Measurements from ENCODE around the gene SNX9. TPM values are rescaled to one million over a fixed set of nuclear protein-coding genes. Genes with fewer than 3 reads are reported as not detected.

SNX9 gene
- polyA plus RNA-seq, 1 donor (not counting 4 experiments of a cell fraction or from before 2014, with no cell fraction given) = 37.8 TPM

GRCh38 chr6:157985378-157986155, 162.5 kb downstream of the SNX9 start:
- Histone ChIP-seq H3K9ac (ENCODE audit: control insufficient read depth, extremely low read depth, insufficient read depth, low read length) (no peak overlapping the region), H3K9me1 (ENCODE audit: control insufficient read depth, extremely low read depth, insufficient read depth, low read length) (peaks cover 8% of the 10 kb centered on the region), H3K4me3 (ENCODE audit: control insufficient read depth in 2 of 3, extremely low read depth in 1 of 3, insufficient read depth in 2 of 3, low read depth in 1 of 3, low read length in 3 of 3) (peak overlapping the region in 1 of 3 experiments; percentile 17), H3K9me3 (ENCODE audit: control insufficient read depth, low read depth, low read length) (no peaks in the 10 kb centered on the region), H3K27me3 (ENCODE audit: control insufficient read depth, extremely low read depth, insufficient read depth, low read length) (no peaks in the 10 kb centered on the region), H3K4me2 (ENCODE audit: control insufficient read depth, extremely low read depth, insufficient read depth, low read depth, low read length) (no peak overlapping the region), H3K36me3 (ENCODE audit: control insufficient read depth in 2 of 2, extremely low read depth in 1 of 2, insufficient read depth in 2 of 2, low read length in 2 of 2) (no peaks in the 10 kb centered on the region), H3K4me1 (ENCODE audit: control insufficient read depth, extremely low read depth, insufficient read depth, low read length) (peaks cover 35% of the 10 kb centered on the region), H2AFZ (ENCODE audit: control insufficient read depth, low read length) (no peak overlapping the region), H4K20me1 (ENCODE audit: control insufficient read depth, extremely low read depth, insufficient read depth, low read length) (peaks cover 9% of the 10 kb centered on the region), H3K27ac (ENCODE audit: control insufficient read depth, insufficient read depth, low read length) (no peak overlapping the region), H3K79me2 (ENCODE audit: control insufficient read depth, insufficient read depth, low read length) (peaks cover 64% of the 10 kb centered on the region)
- DNase-seq (ENCODE audit: low read depth, low spot score) (no peak), FAIRE-seq (no peak)
- TF ChIP-seq CTCF (optimal IDR thresholded peaks at IDR 0.05 in 1 of 3, IDR thresholded peaks at IDR 0.05 in 1 of 3, conservative IDR thresholded peaks at IDR 0.05 in 1 of 3; ENCODE audit: extremely low read depth in 1 of 3, insufficient read depth in 2 of 3, low read length in 3 of 3) (no peak), EZH2 (IDR thresholded peaks at IDR 0.05; ENCODE audit: low read length) (no peak)
- dilution Hi-C loops (cut with MboI; ENCODE audit: extremely low pct_ligation_motif_present, low sequenced_read_pairs) = no loop called here

- H3K9me1 ChIP-seq (ENCODE audit: control insufficient read depth, extremely low read depth, insufficient read depth, low read length) = peaks cover 8% of the 10 kb centered on the region
- peaks cover 71% of the 10 kb centered on the region for H3K79me2 ChIP-seq (ENCODE audit: control insufficient read depth, insufficient read depth, low read length)
- DNase-seq (ENCODE audit: low read depth, low spot score) (no peak), FAIRE-seq (no peak)
- H3K36me3 ChIP-seq (ENCODE audit: control insufficient read depth in 2 of 2, extremely low read depth in 1 of 2, insufficient read depth in 2 of 2, low read length in 2 of 2) = no peaks in the 10 kb centered on the region
- peaks cover 10% of the 10 kb centered on the region for H4K20me1 ChIP-seq (ENCODE audit: control insufficient read depth, extremely low read depth, insufficient read depth, low read length)
- no peak overlapping the region for H3K4me2 ChIP-seq (ENCODE audit: control insufficient read depth, extremely low read depth, insufficient read depth, low read depth, low read length)
- H3K4me1 ChIP-seq (ENCODE audit: control insufficient read depth, extremely low read depth, insufficient read depth, low read length) = peaks cover 29% of the 10 kb centered on the region
- H3K9me3 ChIP-seq (ENCODE audit: control insufficient read depth, low read depth, low read length) = no peaks in the 10 kb centered on the region
- no peak overlapping the region for H3K4me3 ChIP-seq (ENCODE audit: control insufficient read depth in 2 of 3, extremely low read depth in 1 of 3, insufficient read depth in 2 of 3, low read depth in 1 of 3, low read length in 3 of 3)
- no peaks in the 10 kb centered on the region for H3K27me3 ChIP-seq (ENCODE audit: control insufficient read depth, extremely low read depth, insufficient read depth, low read length)
- no peak for TF ChIP-seq EZH2 (IDR thresholded peaks at IDR 0.05; ENCODE audit: low read length)
- TF ChIP-seq CTCF (optimal IDR thresholded peaks at IDR 0.05 in 1 of 3, IDR thresholded peaks at IDR 0.05 in 1 of 3, conservative IDR thresholded peaks at IDR 0.05 in 1 of 3; ENCODE audit: extremely low read depth in 1 of 3, insufficient read depth in 2 of 3, low read length in 3 of 3) = no peak
- no peak overlapping the region for H3K27ac ChIP-seq (ENCODE audit: control insufficient read depth, insufficient read depth, low read length)
- H2AFZ ChIP-seq (ENCODE audit: control insufficient read depth, low read length) = no peak overlapping the region
- no peak overlapping the region for H3K9ac ChIP-seq (ENCODE audit: control insufficient read depth, extremely low read depth, insufficient read depth, low read length)
- dilution Hi-C loops (cut with MboI; ENCODE audit: extremely low pct_ligation_motif_present, low sequenced_read_pairs) = no loop called here
These were observed 165.0 kb downstream of the SNX9 start for GRCh38 chr6:157987788-157988699.
